HEK293 (cell line): ENCODE measurements around the gene FTO.

ENCODE experiments used
- CTCF ChIP-seq: fragments of 450-650 bp; formaldehyde crosslinking; IDR thresholded peaks from 2 replicates; pipeline ENCODE4 v1.5.1; 2016; ENCODE audit warnings: missing biosample characterization, missing genetic modification characterization
- HOXA7 ChIP-seq: sonication (generic); formaldehyde crosslinking; IDR thresholded peaks from 2 replicates; pipeline ENCODE4 v1.8.1; 2022; ENCODE audit warnings: missing genetic modification reagents, borderline replicate concordance
- PATZ1 ChIP-seq: fragments of 450-650 bp; formaldehyde crosslinking; IDR thresholded peaks from 2 replicates; pipeline ENCODE4 v1.5.1; 2016; ENCODE audit warnings: missing biosample characterization, missing genetic modification characterization
- TCF7L2 ChIP-seq: IDR thresholded peaks from 2 replicates; pipeline ENCODE4 v1.6.1; 2011; ENCODE audit warnings: low read depth, mild to moderate bottlenecking, inconsistent platforms, low read length, moderate library complexity, borderline replicate concordance
- ZFHX2 ChIP-seq: fragments of 450-650 bp; formaldehyde crosslinking; conservative IDR thresholded peaks from 2 replicates; pipeline ENCODE4 v1.5.1; 2016; ENCODE audit warnings: missing biosample characterization, missing genetic modification characterization
- ZNF121 ChIP-seq: fragments of 450-650 bp; formaldehyde crosslinking; IDR thresholded peaks from 2 replicates; pipeline ENCODE4 v1.5.1; 2016; ENCODE audit warnings: missing biosample characterization, missing genetic modification characterization
- ZNF133 ChIP-seq: fragments of 450-650 bp; formaldehyde crosslinking; IDR thresholded peaks from 2 replicates; pipeline ENCODE4 v1.5.1; 2016; ENCODE audit warnings: missing biosample characterization, missing genetic modification characterization
- ZNF37A ChIP-seq: fragments of 450-650 bp; IDR thresholded peaks from 2 replicates; pipeline ENCODE4 v1.5.1; 2018; ENCODE audit warnings: missing biosample characterization, missing genetic modification characterization
- ZNF449 ChIP-seq: fragments of 450-650 bp; formaldehyde crosslinking; IDR thresholded peaks from 2 replicates; pipeline ENCODE4 v1.5.1; 2017; ENCODE audit warnings: missing biosample characterization, mild to moderate bottlenecking, missing genetic modification characterization, moderate library complexity
- ZNF510 ChIP-seq: fragments of 450-650 bp; formaldehyde crosslinking; IDR thresholded peaks from 2 replicates; pipeline ENCODE4 v1.5.1; 2018; ENCODE audit warnings: mild to moderate bottlenecking, missing genetic modification characterization, missing biosample characterization; ENCODE audit not compliant: insufficient replicate concordance
- ZNF701 ChIP-seq: fragments of 450-650 bp; formaldehyde crosslinking; IDR thresholded peaks from 2 replicates; pipeline ENCODE4 v1.5.1; 2016; ENCODE audit warnings: missing biosample characterization, missing genetic modification characterization

GRCh38 chr16:53803998-53804397 lies 100.0 kb downstream of the FTO start:
- TF ChIP-seq HOXA7 (CRISPR knock-in tag) (no peak), ZNF449 (tag by site-specific recombination) (no peak), CTCF (no peak), PATZ1 (tag by site-specific recombination) (no peak), ZNF37A (tag by site-specific recombination) (no peak), ZFHX2 (tag by site-specific recombination) (no peak), ZNF133 (no peak), ZNF701 (tag by site-specific recombination) (no peak), ZNF510 (no peak), ZNF121 (no peak), TCF7L2 (no peak)
